ENCODE results near the gene BATF3.

BATF3 gene

GRCh38 chr1:212677136-212677535 is 22.5 kb downstream of the BATF3 start:
- no peak overlapping the region for H3K4me3 ChIP-seq (ENCODE audit: low read depth, low read length, poor library complexity, severe bottlenecking)
- no peak overlapping the region for H3K9ac ChIP-seq (ENCODE audit: low read length)
- H3K9me3 ChIP-seq (ENCODE audit: low read length): no peaks in the 10 kb centered on the region
- no peaks in the 10 kb centered on the region for H3F3A ChIP-seq (ENCODE audit: insufficient read depth, low read length)
- no peaks in the 10 kb centered on the region for H3K36me3 ChIP-seq (ENCODE audit: insufficient read depth, low read length)
- no peaks in the 10 kb centered on the region for H3K27me3 ChIP-seq (ENCODE audit: insufficient read depth, low read length)
- H3K4me1 ChIP-seq (ENCODE audit: insufficient read depth, low read length, severe bottlenecking): no peaks in the 10 kb centered on the region
- TF ChIP-seq, protein P1, sequence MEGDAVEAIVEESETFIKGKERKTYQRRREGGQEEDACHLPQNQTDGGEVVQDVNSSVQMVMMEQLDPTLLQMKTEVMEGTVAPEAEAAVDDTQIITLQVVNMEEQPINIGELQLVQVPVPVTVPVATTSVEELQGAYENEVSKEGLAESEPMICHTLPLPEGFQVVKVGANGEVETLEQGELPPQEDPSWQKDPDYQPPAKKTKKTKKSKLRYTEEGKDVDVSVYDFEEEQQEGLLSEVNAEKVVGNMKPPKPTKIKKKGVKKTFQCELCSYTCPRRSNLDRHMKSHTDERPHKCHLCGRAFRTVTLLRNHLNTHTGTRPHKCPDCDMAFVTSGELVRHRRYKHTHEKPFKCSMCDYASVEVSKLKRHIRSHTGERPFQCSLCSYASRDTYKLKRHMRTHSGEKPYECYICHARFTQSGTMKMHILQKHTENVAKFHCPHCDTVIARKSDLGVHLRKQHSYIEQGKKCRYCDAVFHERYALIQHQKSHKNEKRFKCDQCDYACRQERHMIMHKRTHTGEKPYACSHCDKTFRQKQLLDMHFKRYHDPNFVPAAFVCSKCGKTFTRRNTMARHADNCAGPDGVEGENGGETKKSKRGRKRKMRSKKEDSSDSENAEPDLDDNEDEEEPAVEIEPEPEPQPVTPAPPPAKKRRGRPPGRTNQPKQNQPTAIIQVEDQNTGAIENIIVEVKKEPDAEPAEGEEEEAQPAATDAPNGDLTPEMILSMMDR (IDR thresholded peaks at IDR 0.05; ENCODE audit: low read length): no peak
- TF ChIP-seq EZH2 (IDR thresholded peaks at IDR 0.05; ENCODE audit: borderline replicate concordance, low read length): no peak
- no peaks in the 10 kb centered on the region for H3K79me2 ChIP-seq (ENCODE audit: insufficient read depth, low read length)
- H2AFZ ChIP-seq (ENCODE audit: low read length): no peak overlapping the region
- H3K9me2 ChIP-seq (ENCODE audit: low read depth, low read length): no peaks in the 10 kb centered on the region
- no peak overlapping the region for H3K27ac ChIP-seq (ENCODE audit: low read depth, low read length, poor library complexity, severe bottlenecking)
- no peak overlapping the region for H3K4me2 ChIP-seq (ENCODE audit: low read length)
- H4K20me1 ChIP-seq (ENCODE audit: insufficient read depth, low read length): no peaks in the 10 kb centered on the region

DNA sequence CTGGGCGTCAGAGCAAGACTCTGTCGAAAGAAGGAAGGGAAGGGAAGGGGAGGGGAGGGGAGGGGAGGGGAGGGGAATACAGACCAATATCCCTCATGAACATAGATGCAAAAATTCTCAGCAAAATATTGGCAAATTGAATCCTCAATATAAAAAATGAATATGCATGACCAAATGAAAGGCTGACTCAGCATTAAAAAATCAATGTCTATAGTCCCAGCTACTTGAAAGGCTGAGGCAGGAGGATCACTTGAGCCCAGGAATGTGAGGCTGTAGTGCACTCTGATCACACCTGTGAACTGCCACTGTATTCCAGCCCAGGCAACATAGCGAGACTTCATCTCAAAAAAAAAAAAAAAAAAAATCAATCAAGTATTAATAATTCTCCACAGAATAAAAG is 24.0 kb downstream of the BATF3 start:
- Histone ChIP-seq H3K4me3 (ENCODE audit: low read depth, low read length, poor library complexity, severe bottlenecking) (no peak overlapping the region), H3K9ac (ENCODE audit: low read length) (no peak overlapping the region), H3K9me2 (ENCODE audit: low read depth, low read length) (no peaks in the 10 kb centered on the region), H3K4me1 (ENCODE audit: insufficient read depth, low read length, severe bottlenecking) (no peaks in the 10 kb centered on the region), H3K4me2 (ENCODE audit: low read length) (no peak overlapping the region), H3K9me3 (ENCODE audit: low read length) (no peaks in the 10 kb centered on the region), H3K79me2 (ENCODE audit: insufficient read depth, low read length) (no peaks in the 10 kb centered on the region), H3K27ac (ENCODE audit: low read depth, low read length, poor library complexity, severe bottlenecking) (no peak overlapping the region), H3F3A (ENCODE audit: insufficient read depth, low read length) (no peaks in the 10 kb centered on the region), H3K27me3 (ENCODE audit: insufficient read depth, low read length) (no peaks in the 10 kb centered on the region; the same call in 1 of the 2 replicates), H2AFZ (ENCODE audit: low read length) (no peak overlapping the region), H4K20me1 (ENCODE audit: insufficient read depth, low read length) (no peaks in the 10 kb centered on the region), H3K36me3 (ENCODE audit: insufficient read depth, low read length) (no peaks in the 10 kb centered on the region)
- TF ChIP-seq, protein P1 (IDR thresholded peaks at IDR 0.05; ENCODE audit: low read length): no peak
- TF ChIP-seq EZH2 (IDR thresholded peaks at IDR 0.05; ENCODE audit: borderline replicate concordance, low read length): no peak

DNA sequence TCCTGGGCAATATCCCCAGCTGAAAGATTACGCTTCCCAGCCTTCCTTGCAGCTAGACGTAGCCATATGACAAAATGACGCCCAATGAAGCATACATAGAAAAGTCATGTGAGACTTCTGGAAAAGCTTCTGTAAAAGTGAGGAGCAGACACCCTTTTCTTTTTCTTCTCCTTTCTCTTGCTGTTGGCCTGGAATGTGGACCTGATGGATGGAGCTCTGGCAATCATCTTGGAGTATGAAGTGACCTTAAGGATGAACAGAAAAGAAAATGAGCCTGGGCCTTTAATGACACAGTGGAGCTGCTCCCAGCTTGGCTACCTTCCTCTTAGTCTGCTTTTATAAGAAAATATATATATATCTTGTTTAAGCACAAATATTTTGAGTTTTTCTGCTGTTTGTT is 24.8 kb downstream of the BATF3 start:
- Histone ChIP-seq H2AFZ (ENCODE audit: low read length) (no peak overlapping the region), H3K9me2 (ENCODE audit: low read depth, low read length) (no peaks in the 10 kb centered on the region), H3K27me3 (ENCODE audit: insufficient read depth, low read length) (no peaks in the 10 kb centered on the region; the same call in 1 of the 2 replicates), H3K4me1 (ENCODE audit: insufficient read depth, low read length, severe bottlenecking) (no peaks in the 10 kb centered on the region), H4K20me1 (ENCODE audit: insufficient read depth, low read length) (no peaks in the 10 kb centered on the region), H3K79me2 (ENCODE audit: insufficient read depth, low read length) (no peaks in the 10 kb centered on the region), H3F3A (ENCODE audit: insufficient read depth, low read length) (no peaks in the 10 kb centered on the region), H3K4me2 (ENCODE audit: low read length) (no peak overlapping the region), H3K36me3 (ENCODE audit: insufficient read depth, low read length) (no peaks in the 10 kb centered on the region), H3K27ac (ENCODE audit: low read depth, low read length, poor library complexity, severe bottlenecking) (no peak overlapping the region), H3K9ac (ENCODE audit: low read length) (no peak overlapping the region), H3K4me3 (ENCODE audit: low read depth, low read length, poor library complexity, severe bottlenecking) (no peak overlapping the region), H3K9me3 (ENCODE audit: low read length) (no peaks in the 10 kb centered on the region)
- no peak for TF ChIP-seq EZH2 (IDR thresholded peaks at IDR 0.05; ENCODE audit: borderline replicate concordance, low read length)
- TF ChIP-seq, protein P1 (IDR thresholded peaks at IDR 0.05; ENCODE audit: low read length): no peak
